ENCODE data around the gene PCDH7.

GRCh38 chr4:30768277-30768676 is 48.1 kb downstream of the PCDH7 start:
- TF ChIP-seq CTCF (conservative IDR thresholded peaks at IDR 0.05; ENCODE audit: low read depth, low read length) (no peak), EZH2phosphoT487 (IDR thresholded peaks at IDR 0.05; ENCODE audit: borderline replicate concordance, low read length) (no peak), EZH2 (IDR thresholded peaks at IDR 0.05; ENCODE audit: low read length, unreplicated experiment) (no peak)

Measured in PC-3 (cell line).